ENCODE results near the gene CDX2. TPM values are rescaled to one million over a fixed set of nuclear protein-coding genes. Genes with fewer than 3 reads are reported as not detected.

CDX2 gene
- total RNA-seq, 1 experiment from 2014 or later = 12.5 TPM

- no TSS peak for BruUV-seq (replicated peaks)
- Histone ChIP-seq H3K4me3 (replicated peaks in 1 of 2; ENCODE audit: low read depth in 1 of 2, low read length in 2 of 2) (peak overlapping the region; percentile 41 to 58), H3K9ac (ENCODE audit: low read length) (peak overlapping the region; percentile 60), H3K4me2 (ENCODE audit: low read length) (peak overlapping the region; percentile 88), H3K27me3 (ENCODE audit: insufficient read depth, low read length) (no peaks in the 10 kb centered on the region), H3K36me3 (ENCODE audit: control insufficient read depth in 1 of 2, insufficient read depth in 2 of 2, low read length in 2 of 2) (no peaks in the 10 kb centered on the region), H3K9me3 (ENCODE audit: control insufficient read depth in 1 of 2, insufficient read depth in 1 of 2, low read depth in 1 of 2, low read length in 2 of 2) (no peaks in the 10 kb centered on the region), H2AFZ (ENCODE audit: low read depth, low read length, poor library complexity, severe bottlenecking) (no peak overlapping the region), H3K9me2 (ENCODE audit: insufficient read depth) (no peaks in the 10 kb centered on the region), H3K79me2 (ENCODE audit: insufficient read depth, low read length) (no peaks in the 10 kb centered on the region), H4K20me1 (ENCODE audit: insufficient read depth) (no peaks in the 10 kb centered on the region), H3K4me1 (ENCODE audit: control insufficient read depth in 1 of 2, insufficient read depth in 2 of 2, low read length in 2 of 2) (peaks cover 9 to 15% of the 10 kb centered on the region in 2 experiments; a peak in 3 of 4 replicates), H3K27ac (ENCODE audit: low read depth, low read length) (peak overlapping the region; percentile 56; the same call in 1 of the 2 replicates)
- ChIA-PET CTCF (interaction anchor here (0.6 to 7.8 kb wide), 35 partner anchors 9 to 1006 kb away, joined by 3 to 307 read pairs (median 4); partner anchors contain the start of genes CDX2, MTIF3 and PDX1), RAD21 (ENCODE audit: low non-redundant PET in 1 of 2, low total read pairs in 2 of 2, uncharacterized antibody in 2 of 2, unreplicated experiment in 2 of 2) (interaction anchor here (0.5 to 2.8 kb wide), 10 partner anchors 84 to 591 kb away, joined by 3 to 31 read pairs (median 7); no protein-coding TSS in a partner anchor), POLR2A (interaction anchor here (0.7 to 1.7 kb wide), 7 partner anchors 16 to 428 kb away, joined by 3 to 15 read pairs (median 3); partner anchors contain the start of gene CDX2)
- ATAC-seq (peak; percentile 10), DNase-seq (ENCODE audit: low read depth, low spot score) (no peak)
- TF ChIP-seq YY1 (IDR thresholded peaks at IDR 0.05; ENCODE audit: extremely low read depth, insufficient replicate concordance, low read depth, low read length) = no peak
- no peak for TF ChIP-seq SP1 (IDR thresholded peaks at IDR 0.05; ENCODE audit: low read depth)
- no peak for TF ChIP-seq RAD21 (IDR thresholded peaks at IDR 0.05; ENCODE audit: low read depth)
- TF ChIP-seq POLR2A (IDR thresholded peaks at IDR 0.05; ENCODE audit: borderline replicate concordance, extremely low read depth, insufficient read depth, insufficient read length) = no peak
- no peak for TF ChIP-seq EZH2 (IDR thresholded peaks at IDR 0.05)
- TF ChIP-seq SIN3A (IDR thresholded peaks at IDR 0.05; ENCODE audit: low read depth) = no peak
- TF ChIP-seq ZFX (IDR thresholded peaks at IDR 0.05) = no peak
- intact Hi-C loops (cut with micrococcal nuclease) = loop anchor here (1.0 to 2.0 kb wide), 2 partner anchors 123 to 182 kb away; no protein-coding TSS in a partner anchor
These were observed 16.0 kb downstream of the CDX2 start for GRCh38 chr13:27952876-27953675.

- Histone ChIP-seq H2AFZ (ENCODE audit: low read depth, low read length, poor library complexity, severe bottlenecking) (no peak overlapping the region), H3K79me2 (ENCODE audit: insufficient read depth, low read length) (no peaks in the 10 kb centered on the region), H3K9ac (ENCODE audit: low read length) (no peak overlapping the region), H3K9me2 (ENCODE audit: insufficient read depth) (no peaks in the 10 kb centered on the region), H3K4me2 (ENCODE audit: low read length) (no peak overlapping the region), H4K20me1 (ENCODE audit: insufficient read depth) (no peaks in the 10 kb centered on the region), H3K4me1 (ENCODE audit: control insufficient read depth in 1 of 2, insufficient read depth in 2 of 2, low read length in 2 of 2) (no peaks in the 10 kb centered on the region), H3K36me3 (ENCODE audit: control insufficient read depth in 1 of 2, insufficient read depth in 2 of 2, low read length in 2 of 2) (no peaks in the 10 kb centered on the region), H3K27me3 (ENCODE audit: insufficient read depth, low read length) (no peaks in the 10 kb centered on the region), H3K4me3 (replicated peaks in 1 of 2; ENCODE audit: low read depth in 1 of 2, low read length in 2 of 2) (no peak overlapping the region), H3K27ac (ENCODE audit: low read depth, low read length) (no peak overlapping the region), H3K9me3 (ENCODE audit: control insufficient read depth in 1 of 2, insufficient read depth in 1 of 2, low read depth in 1 of 2, low read length in 2 of 2) (no peaks in the 10 kb centered on the region; a peak in 2 of 4 replicates)
- intact Hi-C loops (cut with micrococcal nuclease) = no loop called here
- CTCF ChIA-PET = interaction anchor here (1.7 to 1.9 kb wide), 2 partner anchors 10 to 113 kb away, joined by 4 read pairs; no protein-coding TSS in a partner anchor
- DNase-seq (ENCODE audit: low read depth, low spot score) (no peak), ATAC-seq (no peak)
- POLR2A ChIA-PET = no interaction called here
- BruUV-seq (replicated peaks) = no TSS peak
- RAD21 ChIA-PET (ENCODE audit: low non-redundant PET in 1 of 2, low total read pairs in 2 of 2, uncharacterized antibody in 2 of 2, unreplicated experiment in 2 of 2) = no interaction called here
- TF ChIP-seq FOSL1 (IDR thresholded peaks at IDR 0.05; ENCODE audit: low read depth) = no peak
- TF ChIP-seq EGR1 (IDR thresholded peaks at IDR 0.05; ENCODE audit: low read depth) = no peak
- TF ChIP-seq TCF7L2 (IDR thresholded peaks at IDR 0.05; ENCODE audit: borderline replicate concordance, extremely low read depth, insufficient read depth, insufficient read length) = no peak
- no peak for TF ChIP-seq EZH2phosphoT487 (IDR thresholded peaks at IDR 0.05; ENCODE audit: borderline replicate concordance)
- TF ChIP-seq CTCF (IDR thresholded peaks at IDR 0.05 in 2 of 3, conservative IDR thresholded peaks at IDR 0.05 in 1 of 3; ENCODE audit: borderline replicate concordance in 1 of 3, insufficient read depth in 1 of 3, low read depth in 2 of 3, low read length in 2 of 3) = no peak
- no peak for TF ChIP-seq ZFX (IDR thresholded peaks at IDR 0.05)
- no peak for TF ChIP-seq ZNF274 (IDR thresholded peaks at IDR 0.05; ENCODE audit: low read depth, low read length)
- TF ChIP-seq SP1 (IDR thresholded peaks at IDR 0.05; ENCODE audit: low read depth) = no peak
- TF ChIP-seq POLR2A (IDR thresholded peaks at IDR 0.05; ENCODE audit: borderline replicate concordance, extremely low read depth, insufficient read depth, insufficient read length) = no peak
- TF ChIP-seq ELF1 (IDR thresholded peaks at IDR 0.05; ENCODE audit: borderline replicate concordance, low read depth) = no peak
- no peak for TF ChIP-seq EZH2 (IDR thresholded peaks at IDR 0.05)
- no peak for TF ChIP-seq POLR2AphosphoS5 (IDR thresholded peaks at IDR 0.05; ENCODE audit: low read depth, low read length)
- TF ChIP-seq CEBPB (IDR thresholded peaks at IDR 0.05; ENCODE audit: low read depth) = no peak
- no peak for TF ChIP-seq RAD21 (IDR thresholded peaks at IDR 0.05; ENCODE audit: low read depth)
- no peak for TF ChIP-seq YY1 (IDR thresholded peaks at IDR 0.05; ENCODE audit: extremely low read depth, insufficient replicate concordance, low read depth, low read length)
These were observed 26.1 kb downstream of the CDX2 start for GRCh38 chr13:27942972-27943371.

Measured in HCT116 (cell line).